AG09319 (cell line): ENCODE results near the gene PANK2.

Experiments used
- DNase-seq: peaks from one replicate; pipeline ENCODE4 v3.0.0-alpha.2; 2010; ENCODE audit warnings: low read depth; ENCODE audit errors: extremely low read depth
- CTCF ChIP-seq: IDR thresholded peaks from 2 replicates; pipeline ENCODE4 v1.5.1; 2011; ENCODE audit warnings: low read depth, mild to moderate bottlenecking, inconsistent platforms, low read length, moderate library complexity

Gene PANK2

GRCh38 chr20:3919352-3919751, 30.2 kb downstream of the PANK2 start:
- no peak for TF ChIP-seq CTCF
- DNase-seq: no peak

- no peak for DNase-seq
- TF ChIP-seq CTCF: no peak
Observed at GRCh38 chr20:3922223-3922982, 33.2 kb downstream of the PANK2 start.

- no peak for TF ChIP-seq CTCF
- DNase-seq: no peak
Observed at GRCh38 chr20:3922983-3923339, 33.8 kb downstream of the PANK2 start.

- no peak for TF ChIP-seq CTCF
- DNase-seq: no peak
Observed at GRCh38 chr20:3923818-3924217, 34.6 kb downstream of the PANK2 start.

GRCh38 chr20:3924304-3925112, 35.3 kb downstream of the PANK2 start:
- TF ChIP-seq CTCF: no peak
- DNase-seq: no peak

- no peak for DNase-seq
- TF ChIP-seq CTCF: no peak
Observed at GRCh38 chr20:3925113-3925695, 36.0 kb downstream of the PANK2 start.
